Liver (tissue), 3 donors: ENCODE results near the gene THNSL1.

Source experiments
- EGR1 ChIP-seq, 2 donors: IDR thresholded peaks; 2 replicates each; pipeline ENCODE4 v1.6.1; 2016 to 2018; ENCODE audit warnings: antibody characterized with exemption in 2 of 2, low read depth in 2 of 2
- HNF4A ChIP-seq, 2 donors: conservative IDR thresholded peaks; 2 replicates each; pipeline ENCODE4 v1.6.1; 2016; ENCODE audit warnings: antibody characterized with exemption in 2 of 2, mild to moderate bottlenecking in 2 of 2
- HNF4G ChIP-seq: IDR thresholded peaks from 2 replicates; pipeline ENCODE4 v1.6.1; 2016; ENCODE audit warnings: antibody characterized with exemption
- JUND ChIP-seq, 2 donors: IDR thresholded peaks; 2 replicates each; pipeline ENCODE4 v1.6.1; 2016; ENCODE audit warnings: antibody characterized with exemption in 2 of 2
- NR2F2 ChIP-seq: IDR thresholded peaks from 2 replicates; pipeline ENCODE4 v1.6.1; 2016; ENCODE audit warnings: antibody characterized with exemption
- RAD21 ChIP-seq, 2 donors: IDR thresholded peaks; 2 replicates each; pipeline ENCODE4 v1.6.1; 2016; ENCODE audit warnings: antibody characterized with exemption in 2 of 2, mild to moderate bottlenecking in 2 of 2
- SP1 ChIP-seq: IDR thresholded peaks from 2 replicates; pipeline ENCODE4 v1.6.1; 2018; ENCODE audit warnings: antibody characterized with exemption, mild to moderate bottlenecking
- TAF1 ChIP-seq: conservative IDR thresholded peaks from 2 replicates; pipeline ENCODE4 v1.6.1; 2016; ENCODE audit warnings: antibody characterized with exemption, mild to moderate bottlenecking
- YY1 ChIP-seq: IDR thresholded peaks from 2 replicates; pipeline ENCODE4 v1.6.1; 2016; ENCODE audit warnings: antibody characterized with exemption, mild to moderate bottlenecking
- TF ChIP-seq, protein P1 (sequence below): fragments of 150-350 bp; IDR thresholded peaks from 2 replicates; pipeline ENCODE4 v1.5.1; 2017; ENCODE audit warnings: improper control_type of control experiment, low read depth, low read length; ENCODE audit not compliant: missing input control
- TF ChIP-seq, protein P2 (sequence below): IDR thresholded peaks from 2 replicates; pipeline ENCODE4 v1.6.1; 2016; ENCODE audit warnings: antibody characterized with exemption, mild to moderate bottlenecking
- TF ChIP-seq, protein P3 (sequence below): IDR thresholded peaks from 2 replicates; pipeline ENCODE4 v1.6.1; 2016; ENCODE audit warnings: antibody characterized with exemption
- TF ChIP-seq, protein P4 (sequence below): IDR thresholded peaks from 2 replicates; pipeline ENCODE4 v1.6.1; 2016; ENCODE audit warnings: antibody characterized with exemption
- donor health status: healthy.
- donor health status: healthy.

DNA sequence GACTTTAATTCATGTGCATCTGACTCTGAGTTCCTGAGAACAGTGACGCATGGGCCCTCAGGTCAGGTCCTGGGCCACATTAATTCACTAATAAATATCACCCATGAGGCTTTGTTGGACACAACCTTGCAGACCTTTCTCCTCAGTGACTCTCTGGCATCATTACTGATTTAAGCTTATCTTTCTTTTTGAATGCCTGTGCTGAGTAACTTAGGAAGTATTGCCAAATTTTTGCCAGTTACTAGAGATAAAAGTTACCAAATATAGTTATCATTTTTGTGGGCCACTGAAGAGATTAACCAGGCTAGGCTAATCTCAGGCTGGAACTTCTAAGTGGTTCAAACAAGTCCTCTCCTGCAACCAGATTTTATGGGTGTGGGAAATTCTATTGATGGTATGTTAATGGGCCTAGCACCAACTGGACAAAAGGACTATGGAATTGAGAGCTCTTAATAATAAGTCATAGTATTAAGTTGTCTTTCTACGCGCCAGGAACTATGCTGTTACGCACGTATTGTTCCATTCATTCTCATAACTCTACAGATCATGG lies 35.2 kb upstream of the THNSL1 start:
- TF ChIP-seq, protein P1, sequence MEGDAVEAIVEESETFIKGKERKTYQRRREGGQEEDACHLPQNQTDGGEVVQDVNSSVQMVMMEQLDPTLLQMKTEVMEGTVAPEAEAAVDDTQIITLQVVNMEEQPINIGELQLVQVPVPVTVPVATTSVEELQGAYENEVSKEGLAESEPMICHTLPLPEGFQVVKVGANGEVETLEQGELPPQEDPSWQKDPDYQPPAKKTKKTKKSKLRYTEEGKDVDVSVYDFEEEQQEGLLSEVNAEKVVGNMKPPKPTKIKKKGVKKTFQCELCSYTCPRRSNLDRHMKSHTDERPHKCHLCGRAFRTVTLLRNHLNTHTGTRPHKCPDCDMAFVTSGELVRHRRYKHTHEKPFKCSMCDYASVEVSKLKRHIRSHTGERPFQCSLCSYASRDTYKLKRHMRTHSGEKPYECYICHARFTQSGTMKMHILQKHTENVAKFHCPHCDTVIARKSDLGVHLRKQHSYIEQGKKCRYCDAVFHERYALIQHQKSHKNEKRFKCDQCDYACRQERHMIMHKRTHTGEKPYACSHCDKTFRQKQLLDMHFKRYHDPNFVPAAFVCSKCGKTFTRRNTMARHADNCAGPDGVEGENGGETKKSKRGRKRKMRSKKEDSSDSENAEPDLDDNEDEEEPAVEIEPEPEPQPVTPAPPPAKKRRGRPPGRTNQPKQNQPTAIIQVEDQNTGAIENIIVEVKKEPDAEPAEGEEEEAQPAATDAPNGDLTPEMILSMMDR: no peak
- TF ChIP-seq NR2F2 (no peak), TAF1 (no peak), RAD21 (IDR thresholded peaks at IDR 0.05) (no peak), YY1 (no peak), EGR1 (IDR thresholded peaks at IDR 0.05; ENCODE audit: low read depth in 2 of 2) (no peak), JUND (IDR thresholded peaks at IDR 0.05) (no peak), HNF4G (no peak), HNF4A (conservative IDR thresholded peaks at IDR 0.05) (no peak), SP1 (no peak)
- TF ChIP-seq, protein P2, sequence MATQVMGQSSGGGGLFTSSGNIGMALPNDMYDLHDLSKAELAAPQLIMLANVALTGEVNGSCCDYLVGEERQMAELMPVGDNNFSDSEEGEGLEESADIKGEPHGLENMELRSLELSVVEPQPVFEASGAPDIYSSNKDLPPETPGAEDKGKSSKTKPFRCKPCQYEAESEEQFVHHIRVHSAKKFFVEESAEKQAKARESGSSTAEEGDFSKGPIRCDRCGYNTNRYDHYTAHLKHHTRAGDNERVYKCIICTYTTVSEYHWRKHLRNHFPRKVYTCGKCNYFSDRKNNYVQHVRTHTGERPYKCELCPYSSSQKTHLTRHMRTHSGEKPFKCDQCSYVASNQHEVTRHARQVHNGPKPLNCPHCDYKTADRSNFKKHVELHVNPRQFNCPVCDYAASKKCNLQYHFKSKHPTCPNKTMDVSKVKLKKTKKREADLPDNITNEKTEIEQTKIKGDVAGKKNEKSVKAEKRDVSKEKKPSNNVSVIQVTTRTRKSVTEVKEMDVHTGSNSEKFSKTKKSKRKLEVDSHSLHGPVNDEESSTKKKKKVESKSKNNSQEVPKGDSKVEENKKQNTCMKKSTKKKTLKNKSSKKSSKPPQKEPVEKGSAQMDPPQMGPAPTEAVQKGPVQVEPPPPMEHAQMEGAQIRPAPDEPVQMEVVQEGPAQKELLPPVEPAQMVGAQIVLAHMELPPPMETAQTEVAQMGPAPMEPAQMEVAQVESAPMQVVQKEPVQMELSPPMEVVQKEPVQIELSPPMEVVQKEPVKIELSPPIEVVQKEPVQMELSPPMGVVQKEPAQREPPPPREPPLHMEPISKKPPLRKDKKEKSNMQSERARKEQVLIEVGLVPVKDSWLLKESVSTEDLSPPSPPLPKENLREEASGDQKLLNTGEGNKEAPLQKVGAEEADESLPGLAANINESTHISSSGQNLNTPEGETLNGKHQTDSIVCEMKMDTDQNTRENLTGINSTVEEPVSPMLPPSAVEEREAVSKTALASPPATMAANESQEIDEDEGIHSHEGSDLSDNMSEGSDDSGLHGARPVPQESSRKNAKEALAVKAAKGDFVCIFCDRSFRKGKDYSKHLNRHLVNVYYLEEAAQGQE: no peak
- TF ChIP-seq, protein P3, sequence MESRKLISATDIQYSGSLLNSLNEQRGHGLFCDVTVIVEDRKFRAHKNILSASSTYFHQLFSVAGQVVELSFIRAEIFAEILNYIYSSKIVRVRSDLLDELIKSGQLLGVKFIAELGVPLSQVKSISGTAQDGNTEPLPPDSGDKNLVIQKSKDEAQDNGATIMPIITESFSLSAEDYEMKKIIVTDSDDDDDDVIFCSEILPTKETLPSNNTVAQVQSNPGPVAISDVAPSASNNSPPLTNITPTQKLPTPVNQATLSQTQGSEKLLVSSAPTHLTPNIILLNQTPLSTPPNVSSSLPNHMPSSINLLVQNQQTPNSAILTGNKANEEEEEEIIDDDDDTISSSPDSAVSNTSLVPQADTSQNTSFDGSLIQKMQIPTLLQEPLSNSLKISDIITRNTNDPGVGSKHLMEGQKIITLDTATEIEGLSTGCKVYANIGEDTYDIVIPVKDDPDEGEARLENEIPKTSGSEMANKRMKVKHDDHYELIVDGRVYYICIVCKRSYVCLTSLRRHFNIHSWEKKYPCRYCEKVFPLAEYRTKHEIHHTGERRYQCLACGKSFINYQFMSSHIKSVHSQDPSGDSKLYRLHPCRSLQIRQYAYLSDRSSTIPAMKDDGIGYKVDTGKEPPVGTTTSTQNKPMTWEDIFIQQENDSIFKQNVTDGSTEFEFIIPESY: no peak
- TF ChIP-seq, protein P4, sequence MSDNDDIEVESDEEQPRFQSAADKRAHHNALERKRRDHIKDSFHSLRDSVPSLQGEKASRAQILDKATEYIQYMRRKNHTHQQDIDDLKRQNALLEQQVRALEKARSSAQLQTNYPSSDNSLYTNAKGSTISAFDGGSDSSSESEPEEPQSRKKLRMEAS: no peak
